ENCODE data around the gene ACTL7A.

The ACTL7A gene

DNA sequence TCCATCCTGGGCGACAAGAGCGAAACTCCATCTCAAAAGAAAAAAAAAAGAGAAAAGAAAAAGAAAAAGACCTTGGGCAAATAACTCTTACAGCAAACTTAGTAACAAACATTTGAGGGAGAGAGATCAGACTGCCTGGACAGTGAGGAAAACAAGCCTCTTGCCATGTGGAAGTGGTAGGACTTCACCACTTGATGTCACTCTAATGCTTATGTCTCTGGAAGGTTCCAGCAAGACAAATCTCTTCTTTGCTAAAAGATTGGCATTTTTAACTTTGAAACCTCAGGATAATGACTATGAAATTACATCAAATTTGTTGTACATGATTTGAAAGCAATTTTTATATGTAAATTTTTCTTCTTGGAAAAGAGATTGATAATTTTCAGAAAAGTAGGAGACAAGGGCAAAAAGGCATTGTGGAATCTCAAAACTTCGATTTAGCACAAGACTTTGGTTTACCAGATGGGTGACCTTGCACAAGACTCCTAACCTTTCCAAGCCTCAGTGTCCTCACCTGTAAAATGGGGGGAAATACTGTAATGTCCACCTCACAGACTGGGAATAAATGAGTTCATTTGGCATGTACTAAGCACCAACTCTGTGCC lies 11.7 kb upstream of the ACTL7A start:
- DNase-seq = peak; percentile 29 to 57 (median 41)

GRCh38 chr9:108851138-108851537 lies 10.9 kb upstream of the ACTL7A start:
- no peak for DNase-seq

DNA sequence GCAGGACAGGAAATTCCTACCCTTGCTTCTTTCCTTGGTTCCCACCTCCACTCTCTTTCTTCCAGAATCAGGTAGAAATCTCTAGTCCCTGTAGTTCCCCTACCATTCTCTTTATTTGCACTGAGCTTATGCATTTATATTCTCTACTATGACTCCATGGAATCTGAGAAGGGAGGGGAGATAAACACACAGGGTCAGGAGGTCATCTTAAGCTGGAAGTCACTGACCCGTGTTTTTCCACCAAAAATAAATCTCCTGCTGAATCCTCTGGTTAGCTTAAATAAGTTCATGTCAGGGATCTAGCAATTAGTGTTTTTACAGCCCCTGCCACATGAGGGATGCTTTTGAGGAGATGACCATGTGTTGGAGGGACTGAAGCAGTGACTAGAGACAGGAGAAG lies 10.0 kb upstream of the ACTL7A start:
- no peak for DNase-seq

GRCh38 chr9:108854094-108854493 lies 8.0 kb upstream of the ACTL7A start:
- no peak for DNase-seq

GRCh38 chr9:108854641-108855528 lies 7.2 kb upstream of the ACTL7A start:
- DNase-seq = no peak

DNA sequence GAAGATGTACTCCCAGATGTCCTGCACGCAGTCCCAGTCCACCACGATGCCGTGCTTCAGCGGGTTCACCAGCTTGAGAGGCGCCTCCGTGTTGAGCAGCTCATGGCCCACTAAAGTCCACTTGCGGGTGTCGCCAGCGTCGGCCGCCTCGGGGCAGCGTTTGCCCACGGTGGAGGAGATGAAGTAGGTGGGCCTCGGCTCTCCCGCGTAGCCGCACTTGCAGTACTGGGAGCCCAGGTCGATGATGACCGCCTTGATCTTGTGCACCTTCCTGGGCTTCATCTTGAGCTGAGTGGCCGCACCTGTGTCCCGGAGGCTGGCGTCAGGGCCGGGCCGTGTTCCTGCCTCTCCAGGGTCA lies 6.6 kb upstream of the ACTL7A start:
- DNase-seq = no peak

GRCh38 chr9:108855888-108856287 lies 6.2 kb upstream of the ACTL7A start, which contains the start of gene ACTL7B:
Gene ACTL7B, minus strand, starts transcription at chr9:108855986. Its CDS starts 56 bp downstream, at chr9:108855930.
- DNase-seq = no peak

DNA sequence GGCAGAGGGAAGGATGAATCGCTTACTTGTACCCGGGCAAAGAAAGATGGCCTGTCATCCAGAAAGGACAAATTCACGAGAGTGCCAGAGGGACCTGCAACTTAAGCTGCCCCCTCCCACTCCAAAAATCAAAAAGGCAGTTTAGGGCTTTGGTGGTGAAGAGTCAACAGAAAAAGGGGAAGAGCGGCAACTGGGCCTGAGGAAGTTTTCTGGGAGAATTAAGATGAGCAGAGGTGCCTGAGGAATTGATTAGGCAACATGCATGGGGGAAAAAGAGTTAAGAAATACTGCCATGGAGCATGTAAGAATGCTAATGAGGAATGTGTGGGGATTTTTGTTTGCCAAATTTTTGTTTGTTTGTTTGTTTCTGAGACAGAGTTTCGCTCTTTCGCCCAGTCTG lies 4.5 kb upstream of the ACTL7A start:
- peak; percentile 36 to 70 (median 60) for DNase-seq

- no peak for DNase-seq
Measured at GRCh38 chr9:108859459-108860114, 2.5 kb upstream of the ACTL7A start.

DNA sequence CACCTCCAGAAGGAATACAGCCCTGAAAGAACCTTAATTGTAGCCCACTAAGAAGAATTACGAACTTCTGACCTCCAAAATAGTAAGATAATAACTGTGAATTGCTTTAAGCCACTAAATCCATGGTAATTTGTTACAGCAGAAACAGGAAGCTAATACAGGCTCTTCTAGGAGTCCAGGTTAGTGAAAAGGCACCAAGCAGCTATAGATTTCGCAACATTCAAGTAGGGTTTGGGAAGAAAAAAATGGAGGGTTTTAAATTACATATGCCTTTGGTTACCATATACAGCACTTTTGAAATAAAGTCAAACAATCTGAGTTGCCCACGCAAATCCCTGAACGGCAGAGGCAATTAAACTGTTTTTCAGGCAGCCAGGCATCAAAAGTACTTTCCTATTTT lies 1.7 kb upstream of the ACTL7A start:
- peak in 1 of 4 experiments; percentile 8 for DNase-seq

DNA sequence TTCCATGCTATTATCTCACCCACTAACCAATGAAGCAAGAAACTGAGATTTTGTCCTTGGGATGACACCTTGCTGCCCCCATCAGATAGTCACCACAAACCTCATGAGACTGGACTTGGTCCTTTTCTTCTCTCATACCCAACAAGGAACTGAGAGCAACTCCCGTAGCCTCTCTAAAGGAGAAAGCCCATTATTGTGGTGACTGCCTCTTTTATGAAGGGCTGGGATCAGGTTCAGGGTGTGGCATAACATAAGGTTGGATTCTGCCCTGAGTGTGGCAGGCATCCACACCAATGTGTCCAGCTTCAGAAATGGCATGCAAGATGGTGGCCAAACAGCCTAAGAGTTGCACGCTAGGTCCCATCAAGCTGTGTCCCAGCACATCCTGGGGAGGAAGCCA lies 1.3 kb upstream of the ACTL7A start:
- DNase-seq = no peak

DNA sequence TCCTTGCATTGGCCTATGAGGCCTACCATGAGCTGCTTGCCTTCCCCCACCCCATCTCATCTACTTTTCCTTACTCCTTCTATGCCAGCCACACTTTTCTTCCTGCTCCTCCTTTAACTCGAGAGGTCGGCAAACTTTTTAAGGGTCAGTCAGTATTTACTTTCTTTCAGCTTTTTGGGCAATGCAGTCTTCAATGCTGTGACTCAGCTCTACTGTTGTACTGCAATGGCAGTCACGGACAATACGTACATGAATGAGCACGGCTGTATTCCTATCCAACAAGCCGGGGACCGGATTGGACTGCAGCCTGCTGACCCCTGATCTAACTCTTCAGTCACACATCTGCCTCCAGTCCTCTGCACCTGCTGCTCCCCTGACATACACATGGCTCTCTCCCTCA lies 602 bp upstream of the ACTL7A start:
- DNase-seq = no peak

DNA sequence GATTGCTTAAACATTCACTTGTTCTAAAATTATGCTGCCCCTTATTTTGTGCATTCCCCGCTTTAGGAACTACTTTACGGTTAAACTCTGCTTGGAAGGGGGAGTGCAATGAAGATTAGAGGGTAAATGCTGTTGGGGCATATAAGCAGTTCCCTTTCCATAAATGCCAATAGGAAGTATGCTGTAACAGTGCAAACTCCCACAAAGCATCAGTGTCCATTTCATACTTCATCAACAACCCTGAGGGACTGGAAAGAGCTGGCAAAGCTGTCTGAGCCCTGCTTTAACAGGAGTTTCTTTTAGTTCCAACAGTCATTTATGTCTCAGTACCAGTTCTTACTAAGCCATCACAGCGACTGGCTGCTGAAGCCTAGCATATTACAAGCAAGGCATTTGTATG lies 1.8 kb downstream of the ACTL7A start:
- peak; percentile 24 to 59 (median 42) for DNase-seq

GRCh38 chr9:108864446-108864845 lies 2.4 kb downstream of the ACTL7A start:
- no peak for DNase-seq

- DNase-seq = no peak
Measured at GRCh38 chr9:108865037-108865436, 3.0 kb downstream of the ACTL7A start.

DNA sequence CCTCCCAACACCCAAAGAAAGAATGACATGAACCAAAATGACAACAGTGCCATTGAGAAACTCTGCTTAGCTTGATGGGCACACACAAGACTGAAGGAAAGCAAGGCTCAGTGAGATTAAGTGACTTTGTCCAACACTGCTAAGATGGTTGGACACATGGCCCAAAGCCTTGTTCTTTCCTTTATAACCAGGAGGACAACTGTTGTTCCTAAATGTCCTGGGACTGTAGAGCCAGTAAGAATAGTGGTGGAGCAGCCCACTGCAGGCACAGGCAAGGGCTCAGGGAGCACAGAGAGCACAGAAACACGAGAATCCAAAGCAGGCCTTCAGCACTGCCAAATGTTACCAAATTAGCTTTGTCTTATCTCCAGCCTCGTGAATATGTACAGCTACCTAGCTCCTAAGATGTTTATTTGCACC lies 3.9 kb downstream of the ACTL7A start:
- no peak for DNase-seq

DNA sequence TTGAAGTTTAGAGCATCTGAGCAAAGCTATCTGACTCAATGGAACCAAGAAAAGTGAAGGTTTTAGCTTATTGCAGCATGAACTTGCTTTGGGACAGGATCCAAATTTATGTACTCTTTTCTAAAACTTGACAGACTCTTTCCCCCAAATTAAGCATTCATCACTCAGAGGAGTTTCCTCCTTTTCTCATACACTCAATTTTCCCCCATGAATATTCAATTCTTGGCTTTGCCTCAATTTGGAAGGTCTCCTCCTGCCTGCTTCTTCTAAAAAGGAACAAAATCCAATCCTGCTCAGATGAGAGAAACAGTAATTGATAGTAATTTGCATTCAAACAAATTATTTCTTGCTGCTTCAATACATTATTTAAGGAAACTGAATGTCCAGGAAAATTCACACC lies 5.0 kb downstream of the ACTL7A start:
- no peak for DNase-seq

GRCh38 chr9:108867829-108868228 lies 5.8 kb downstream of the ACTL7A start:
- DNase-seq = no peak

DNA sequence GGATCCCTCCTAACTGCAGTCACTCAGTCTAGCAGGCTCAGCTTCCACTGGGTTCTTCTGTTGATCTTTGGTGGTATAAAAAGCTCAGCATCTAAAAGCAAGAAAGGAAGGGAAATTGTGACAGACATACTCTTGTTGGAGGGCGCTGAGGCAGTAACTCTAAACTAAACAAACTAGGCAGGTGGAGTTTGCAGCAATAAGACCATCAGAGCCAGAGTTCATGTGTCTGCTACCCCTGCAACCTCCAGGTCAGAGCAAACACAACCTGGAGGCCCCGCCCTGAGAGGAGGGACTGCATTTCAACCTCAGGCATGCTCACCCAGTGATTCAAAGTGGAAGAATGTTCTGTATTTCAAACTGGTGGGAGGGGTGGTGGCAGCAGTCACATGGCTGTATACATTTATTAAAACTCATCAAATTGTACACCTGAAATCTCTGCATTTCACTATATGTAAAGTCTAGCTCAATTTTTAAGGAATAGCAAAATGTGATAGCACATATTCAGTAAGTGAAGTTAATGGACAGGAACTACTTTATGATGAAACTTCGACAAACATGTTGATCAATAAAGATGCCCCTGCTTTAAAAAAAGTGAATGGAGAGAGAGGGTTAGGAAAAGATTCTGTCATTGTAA lies 7.1 kb downstream of the ACTL7A start:
- no peak for DNase-seq

DNA sequence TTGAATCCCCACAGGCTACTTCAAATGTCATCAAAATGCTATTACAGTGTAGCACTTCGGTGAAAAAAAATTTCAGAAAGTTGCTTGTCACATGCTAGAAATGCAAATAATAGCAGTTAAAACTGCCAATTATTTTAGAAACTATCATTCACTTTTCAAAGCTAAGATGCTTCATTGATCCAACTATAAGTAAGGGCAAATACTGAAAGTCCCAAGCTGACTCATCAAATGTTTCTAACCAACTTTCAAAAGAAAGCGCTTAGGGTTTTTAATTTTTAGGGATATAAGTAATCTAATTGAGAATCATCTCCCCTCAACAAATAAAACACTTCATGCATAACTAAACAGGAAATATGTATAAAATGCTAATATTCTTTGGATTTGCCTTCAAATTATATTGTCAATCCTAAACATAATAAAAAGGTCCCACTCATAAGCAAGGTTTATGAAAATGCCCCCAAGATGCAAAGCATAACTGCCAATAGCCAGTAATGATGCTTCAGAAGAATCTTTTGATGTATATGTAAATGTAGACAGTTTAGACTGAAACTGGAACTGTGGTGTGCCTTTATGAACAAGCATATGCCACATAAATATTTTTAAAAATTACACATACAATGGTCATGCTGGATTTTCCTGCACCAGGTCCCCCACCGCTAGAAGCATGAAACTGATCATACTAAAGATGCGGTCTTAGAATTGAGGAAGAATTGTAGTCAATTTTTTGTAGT lies 12.2 kb downstream of the ACTL7A start:
- DNase-seq = no peak

- DNase-seq = no peak
Measured at GRCh38 chr9:108876425-108876824, 14.4 kb downstream of the ACTL7A start.

GRCh38 chr9:108877524-108877923 lies 15.5 kb downstream of the ACTL7A start:
- DNase-seq = no peak
